SKM-1 (cell line): ENCODE results near the gene TBX15.
A peak's percentile ranks its signal among the peaks of the same experiment; 100 is the strongest.

ENCODE experiments used
- DNase-seq: peaks from one replicate; lab custom pipeline; 2025; ENCODE audit not compliant: unreplicated experiment; lab: John Stamatoyannopoulos, UW

Gene TBX15

GRCh38 chr1:118899340-118899739 is 88.8 kb downstream of the TBX15 start:
- DNase-seq: no peak

- no peak for DNase-seq
These were observed 89.4 kb downstream of the TBX15 start for GRCh38 chr1:118898712-118899111.

- no peak for DNase-seq
These were observed 91.7 kb downstream of the TBX15 start for GRCh38 chr1:118896416-118896815.

- no peak for DNase-seq
These were observed 93.3 kb downstream of the TBX15 start for GRCh38 chr1:118894836-118895235.

- DNase-seq: no peak
These were observed 97.2 kb downstream of the TBX15 start for GRCh38 chr1:118890851-118891384.

GRCh38 chr1:118884946-118885345 is 103.2 kb downstream of the TBX15 start:
- no peak for DNase-seq

- DNase-seq: no peak
These were observed 106.4 kb downstream of the TBX15 start for GRCh38 chr1:118881751-118882150.

GRCh38 chr1:118878661-118879060 is 109.5 kb downstream of the TBX15 start:
- DNase-seq: no peak

GRCh38 chr1:118877668-118878396 is 110.3 kb downstream of the TBX15 start:
- no peak for DNase-seq

GRCh38 chr1:118871582-118872171 is 116.5 kb downstream of the TBX15 start:
- no peak for DNase-seq

GRCh38 chr1:118868387-118868786 is 119.8 kb downstream of the TBX15 start:
- no peak for DNase-seq

- DNase-seq: no peak
These were observed 121.8 kb downstream of the TBX15 start for GRCh38 chr1:118866330-118866729.

- no peak for DNase-seq
These were observed 124.5 kb downstream of the TBX15 start for GRCh38 chr1:118863688-118864087.

- no peak for DNase-seq
These were observed 125.4 kb downstream of the TBX15 start for GRCh38 chr1:118862755-118863154.

GRCh38 chr1:118861216-118861615 is 126.9 kb downstream of the TBX15 start:
- DNase-seq: no peak

GRCh38 chr1:118859999-118860398 is 128.1 kb downstream of the TBX15 start:
- no peak for DNase-seq

GRCh38 chr1:118846443-118846842 is 141.7 kb downstream of the TBX15 start:
- no peak for DNase-seq

- DNase-seq: no peak
These were observed 145.5 kb downstream of the TBX15 start for GRCh38 chr1:118842452-118843201.

- DNase-seq: peak; percentile 3
These were observed 146.6 kb downstream of the TBX15 start for GRCh38 chr1:118841521-118841920.
